ENCODE measurements around the gene KRTAP5-9. TPM values are rescaled to one million over a fixed set of nuclear protein-coding genes. Genes with fewer than 3 reads are reported as not detected.
"Not testable (repeated sequence)": the region's sequence is repeated elsewhere in the genome, so short reads cannot be mapped to it uniquely, and the experiment has no call there.

KRTAP5-9 gene
- total and polyA plus RNA-seq, 2 donors = 0.48 TPM; not detected in 1

GRCh38 chr11:71539971-71540370 lies 8.2 kb upstream of the KRTAP5-9 start:
- not testable (repeated sequence) for DNase-seq (ENCODE audit: low read depth in 6 of 9, low spot score in 9 of 9); H3K4me1 ChIP-seq (ENCODE audit: control insufficient read depth in 2 of 2, insufficient read depth in 2 of 2, low read length in 2 of 2)

GRCh38 chr11:71540521-71541304 lies 7.5 kb upstream of the KRTAP5-9 start:
- not testable (repeated sequence) for H3K4me1 ChIP-seq (ENCODE audit: control insufficient read depth in 2 of 2, insufficient read depth in 2 of 2, low read length in 2 of 2); H3K27ac ChIP-seq (ENCODE audit: low read depth in 1 of 2, low read length in 1 of 2); DNase-seq (ENCODE audit: low read depth in 6 of 9, low spot score in 9 of 9); H3K4me3 ChIP-seq (ENCODE audit: low read length in 2 of 2); H3K36me3 ChIP-seq (ENCODE audit: control insufficient read depth in 2 of 2, insufficient read depth in 2 of 2, low read length in 1 of 2); H3K27me3 ChIP-seq (ENCODE audit: control insufficient read depth in 2 of 2, insufficient read depth in 1 of 2, low read length in 1 of 2); H3K9me3 ChIP-seq (ENCODE audit: control insufficient read depth in 2 of 2, insufficient read depth in 1 of 2, low read length in 1 of 2)
- WGBS = 94% methylated on average over 9 of the region's 9 CpGs

More at GRCh38 chr11:71539971-71540370, 8.2 kb upstream of the KRTAP5-9 start:
- H3K9me3 ChIP-seq (ENCODE audit: control insufficient read depth in 2 of 2, insufficient read depth in 1 of 2, low read length in 1 of 2); H3K36me3 ChIP-seq (ENCODE audit: control insufficient read depth in 2 of 2, insufficient read depth in 2 of 2, low read length in 1 of 2); H3K27ac ChIP-seq (ENCODE audit: low read depth in 1 of 2, low read length in 1 of 2); H3K27me3 ChIP-seq (ENCODE audit: control insufficient read depth in 2 of 2, insufficient read depth in 1 of 2, low read length in 1 of 2); H3K4me3 ChIP-seq (ENCODE audit: low read length in 2 of 2): not testable (repeated sequence)
- 95% methylated on average over 11 of the region's 11 CpGs for WGBS

- Histone ChIP-seq H3K4me1 (ENCODE audit: control insufficient read depth in 2 of 2, insufficient read depth in 2 of 2, low read length in 2 of 2) (no peaks in the 10 kb centered on the region), H3K27ac (ENCODE audit: low read depth in 1 of 2, low read length in 1 of 2) (no peak overlapping the region), H3K27me3 (ENCODE audit: control insufficient read depth in 2 of 2, insufficient read depth in 1 of 2, low read length in 1 of 2) (no peaks in the 10 kb centered on the region), H3K9me3 (ENCODE audit: control insufficient read depth in 2 of 2, insufficient read depth in 1 of 2, low read length in 1 of 2) (peaks cover 0 to 18% of the 10 kb centered on the region in 2 donors), H3K36me3 (ENCODE audit: control insufficient read depth in 2 of 2, insufficient read depth in 2 of 2, low read length in 1 of 2) (no peaks in the 10 kb centered on the region), H3K4me3 (ENCODE audit: low read length in 2 of 2) (no peak overlapping the region)
- WGBS = 96% methylated on average over 7 of the region's 7 CpGs
- DNase-seq (ENCODE audit: low read depth in 6 of 9, low spot score in 9 of 9) = no peak
Measured at GRCh38 chr11:71542382-71542781, 5.8 kb upstream of the KRTAP5-9 start.

GRCh38 chr11:71542879-71543777 lies 5.1 kb upstream of the KRTAP5-9 start:
- WGBS = 92% methylated on average over 15 of the region's 15 CpGs
- H3K36me3 ChIP-seq (ENCODE audit: control insufficient read depth in 2 of 2, insufficient read depth in 2 of 2, low read length in 1 of 2) = no peaks in the 10 kb centered on the region
- H3K4me1 ChIP-seq (ENCODE audit: control insufficient read depth in 2 of 2, insufficient read depth in 2 of 2, low read length in 2 of 2) = no peaks in the 10 kb centered on the region
- peaks cover 0 to 18% of the 10 kb centered on the region in 2 donors for H3K9me3 ChIP-seq (ENCODE audit: control insufficient read depth in 2 of 2, insufficient read depth in 1 of 2, low read length in 1 of 2)
- H3K4me3 ChIP-seq (ENCODE audit: low read length in 2 of 2) = no peak overlapping the region
- DNase-seq (ENCODE audit: low read depth in 6 of 9, low spot score in 9 of 9) = no peak
- H3K27ac ChIP-seq (ENCODE audit: low read depth in 1 of 2, low read length in 1 of 2) = no peak overlapping the region
- H3K27me3 ChIP-seq (ENCODE audit: control insufficient read depth in 2 of 2, insufficient read depth in 1 of 2, low read length in 1 of 2) = no peaks in the 10 kb centered on the region

DNA sequence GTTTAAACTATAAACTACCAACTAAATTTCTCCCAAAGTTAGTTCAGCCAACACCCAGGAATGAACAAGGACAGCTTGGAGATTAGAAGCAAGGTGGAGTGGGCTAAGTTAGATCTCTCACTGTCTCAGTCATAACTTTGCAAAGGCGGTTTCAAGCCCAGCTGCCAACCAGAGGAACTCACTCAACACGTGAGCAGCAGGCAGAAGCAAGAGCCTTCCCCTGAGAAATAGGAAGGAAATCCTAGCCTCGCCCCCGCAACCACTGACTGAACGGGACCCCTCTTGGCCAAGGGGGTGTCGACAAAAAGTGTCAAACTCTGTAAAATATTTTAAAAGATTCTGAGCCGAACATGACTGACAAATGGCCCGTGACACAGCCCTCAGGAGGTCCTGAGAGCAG lies 4.4 kb upstream of the KRTAP5-9 start:
- H3K27ac ChIP-seq (ENCODE audit: low read depth in 1 of 2, low read length in 1 of 2) = no peak overlapping the region
- no peaks in the 10 kb centered on the region for H3K36me3 ChIP-seq (ENCODE audit: control insufficient read depth in 2 of 2, insufficient read depth in 2 of 2, low read length in 1 of 2)
- WGBS = 13% methylated on average over 8 of the region's 8 CpGs
- H3K4me3 ChIP-seq (ENCODE audit: low read length in 2 of 2) = no peak overlapping the region
- H3K27me3 ChIP-seq (ENCODE audit: control insufficient read depth in 2 of 2, insufficient read depth in 1 of 2, low read length in 1 of 2) = no peaks in the 10 kb centered on the region
- peaks cover 0 to 18% of the 10 kb centered on the region in 2 donors for H3K9me3 ChIP-seq (ENCODE audit: control insufficient read depth in 2 of 2, insufficient read depth in 1 of 2, low read length in 1 of 2)
- peak in 3 of 9 donors; percentile 9 to 34 (median 18) for DNase-seq (ENCODE audit: low read depth in 6 of 9, low spot score in 9 of 9)
- no peaks in the 10 kb centered on the region for H3K4me1 ChIP-seq (ENCODE audit: control insufficient read depth in 2 of 2, insufficient read depth in 2 of 2, low read length in 2 of 2)

DNA sequence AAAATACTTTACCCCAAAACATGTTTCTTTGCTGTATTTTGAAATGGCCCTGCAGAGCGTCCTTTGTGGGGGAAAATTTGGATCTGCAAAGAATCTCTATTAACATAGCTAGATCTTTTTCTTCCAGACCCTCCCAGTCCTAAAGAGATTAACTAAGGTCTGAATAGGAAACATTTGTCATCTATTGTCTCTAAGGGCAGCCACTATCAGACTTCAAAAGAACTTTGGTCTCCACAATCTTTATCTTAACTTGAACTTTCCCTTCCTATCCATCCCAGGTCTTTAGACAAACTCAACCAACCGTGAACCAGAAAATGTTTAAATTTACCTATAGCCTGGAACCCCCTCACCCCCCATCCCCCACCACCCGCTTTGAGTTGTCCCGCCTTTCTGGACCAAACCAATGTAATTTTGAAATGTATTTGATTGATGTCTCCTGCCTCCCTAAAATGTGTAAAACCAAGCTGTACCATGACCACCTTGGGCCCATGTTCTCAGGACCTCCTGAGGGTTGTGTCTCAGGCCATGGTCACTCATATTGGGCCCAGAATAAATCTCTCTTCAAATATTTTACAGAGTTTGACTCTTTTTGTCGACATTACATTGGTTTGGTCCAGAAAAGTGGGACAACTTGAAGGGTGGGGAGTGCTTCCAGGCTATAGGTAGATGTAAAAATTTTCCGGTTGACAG lies 3.5 kb upstream of the KRTAP5-9 start:
- Histone ChIP-seq H3K27ac (ENCODE audit: low read depth in 1 of 2, low read length in 1 of 2) (no peak overlapping the region), H3K4me3 (ENCODE audit: low read length in 2 of 2) (no peak overlapping the region), H3K4me1 (ENCODE audit: control insufficient read depth in 2 of 2, insufficient read depth in 2 of 2, low read length in 2 of 2) (no peaks in the 10 kb centered on the region), H3K27me3 (ENCODE audit: control insufficient read depth in 2 of 2, insufficient read depth in 1 of 2, low read length in 1 of 2) (no peaks in the 10 kb centered on the region), H3K9me3 (ENCODE audit: control insufficient read depth in 2 of 2, insufficient read depth in 1 of 2, low read length in 1 of 2) (peaks cover 0 to 13% of the 10 kb centered on the region in 2 donors), H3K36me3 (ENCODE audit: control insufficient read depth in 2 of 2, insufficient read depth in 2 of 2, low read length in 1 of 2) (no peaks in the 10 kb centered on the region)
- DNase-seq (ENCODE audit: low read depth in 6 of 9, low spot score in 9 of 9) = no peak
- WGBS = 96% methylated on average over 6 of the region's 6 CpGs

- no peaks in the 10 kb centered on the region for H3K27me3 ChIP-seq (ENCODE audit: control insufficient read depth in 2 of 2, insufficient read depth in 1 of 2, low read length in 1 of 2)
- no peaks in the 10 kb centered on the region for H3K4me1 ChIP-seq (ENCODE audit: control insufficient read depth in 2 of 2, insufficient read depth in 2 of 2, low read length in 2 of 2)
- no peak overlapping the region for H3K4me3 ChIP-seq (ENCODE audit: low read length in 2 of 2)
- DNase-seq (ENCODE audit: low read depth in 6 of 9, low spot score in 9 of 9) = no peak
- no peak overlapping the region for H3K27ac ChIP-seq (ENCODE audit: low read depth in 1 of 2, low read length in 1 of 2)
- peaks cover 0 to 11% of the 10 kb centered on the region in 2 donors for H3K9me3 ChIP-seq (ENCODE audit: control insufficient read depth in 2 of 2, insufficient read depth in 1 of 2, low read length in 1 of 2)
- H3K36me3 ChIP-seq (ENCODE audit: control insufficient read depth in 2 of 2, insufficient read depth in 2 of 2, low read length in 1 of 2) = no peaks in the 10 kb centered on the region
- 95% methylated on average over 12 of the region's 12 CpGs for WGBS
Measured at GRCh38 chr11:71545405-71545966, 2.7 kb upstream of the KRTAP5-9 start.

DNA sequence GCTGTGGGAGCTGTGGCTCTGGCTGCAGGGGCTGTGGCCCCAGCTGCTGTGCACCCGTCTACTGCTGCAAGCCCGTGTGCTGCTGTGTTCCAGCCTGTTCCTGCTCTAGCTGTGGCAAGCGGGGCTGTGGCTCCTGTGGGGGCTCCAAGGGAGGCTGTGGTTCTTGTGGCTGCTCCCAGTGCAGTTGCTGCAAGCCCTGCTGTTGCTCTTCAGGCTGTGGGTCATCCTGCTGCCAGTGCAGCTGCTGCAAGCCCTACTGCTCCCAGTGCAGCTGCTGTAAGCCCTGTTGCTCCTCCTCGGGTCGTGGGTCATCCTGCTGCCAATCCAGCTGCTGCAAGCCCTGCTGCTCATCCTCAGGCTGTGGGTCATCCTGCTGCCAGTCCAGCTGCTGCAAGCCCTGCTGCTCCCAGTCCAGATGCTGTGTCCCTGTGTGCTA lies 514 bp downstream of the KRTAP5-9 start:
- no peak for DNase-seq (ENCODE audit: low read depth in 6 of 9, low spot score in 9 of 9)
- no peak overlapping the region for H3K4me3 ChIP-seq (ENCODE audit: low read length in 2 of 2)
- peaks cover 0 to 11% of the 10 kb centered on the region in 2 donors for H3K9me3 ChIP-seq (ENCODE audit: control insufficient read depth in 2 of 2, insufficient read depth in 1 of 2, low read length in 1 of 2)
- no peak overlapping the region for H3K27ac ChIP-seq (ENCODE audit: low read depth in 1 of 2, low read length in 1 of 2)
- H3K27me3 ChIP-seq (ENCODE audit: control insufficient read depth in 2 of 2, insufficient read depth in 1 of 2, low read length in 1 of 2) = no peaks in the 10 kb centered on the region
- WGBS = 44% methylated on average over 5 of the region's 5 CpGs
- no peaks in the 10 kb centered on the region for H3K4me1 ChIP-seq (ENCODE audit: control insufficient read depth in 2 of 2, insufficient read depth in 2 of 2, low read length in 2 of 2)
- no peaks in the 10 kb centered on the region for H3K36me3 ChIP-seq (ENCODE audit: control insufficient read depth in 2 of 2, insufficient read depth in 2 of 2, low read length in 1 of 2)
